Ovary (tissue), 3 donors: ENCODE results near the gene CCRL2.

Source experiments
- EP300 ChIP-seq: sonication (generic); formaldehyde crosslinking; IDR thresholded peaks from one replicate; pipeline ENCODE4 v1.6.1; 2017; ENCODE audit warnings: antibody characterized with exemption
- POLR2A ChIP-seq: fragments of 450-650 bp; IDR thresholded peaks from one replicate; pipeline ENCODE4 v1.6.1; 2017; ENCODE audit warnings: antibody characterized with exemption, mild to moderate bottlenecking, moderate library complexity
- TF ChIP-seq, protein P1 (sequence below), 3 donors: fragments of 450-650 bp in 2 of 3; fragments of 200-600 bp in 1 of 3; IDR thresholded peaks; one replicate each; pipeline versions ENCODE4 v1.5.1 to v1.8.0; 2016 to 2022; ENCODE audit warnings: antibody characterized with exemption in 3 of 3, mild to moderate bottlenecking in 1 of 3
- donor health status: DM: no; HTN: no; CAD: no.

DNA sequence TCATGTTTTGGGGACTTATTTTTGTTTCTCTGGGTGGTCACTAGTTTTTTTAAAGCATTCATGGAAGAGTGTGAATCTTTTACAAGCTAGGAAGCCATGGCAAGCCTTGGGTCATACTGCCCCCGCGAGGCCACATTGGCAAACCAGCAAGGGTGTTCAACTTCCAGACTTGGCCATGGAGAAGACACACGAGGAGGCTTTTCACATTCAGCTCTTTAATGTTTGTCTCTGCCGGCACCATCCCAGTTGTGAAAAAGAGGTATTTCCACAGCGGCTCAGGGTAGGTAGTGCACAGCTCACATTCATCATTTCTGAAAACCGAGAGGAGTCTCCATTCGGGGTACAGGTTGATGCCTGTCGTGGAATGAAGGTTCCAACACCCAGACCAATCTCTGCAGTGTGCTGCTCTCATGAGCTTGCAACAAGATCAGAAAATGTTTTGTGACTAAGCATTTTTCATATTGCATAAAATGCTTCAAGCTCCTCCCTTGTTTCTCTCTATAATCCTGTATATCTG is 28.6 kb upstream of the CCRL2 start:
- TF ChIP-seq, protein P1, sequence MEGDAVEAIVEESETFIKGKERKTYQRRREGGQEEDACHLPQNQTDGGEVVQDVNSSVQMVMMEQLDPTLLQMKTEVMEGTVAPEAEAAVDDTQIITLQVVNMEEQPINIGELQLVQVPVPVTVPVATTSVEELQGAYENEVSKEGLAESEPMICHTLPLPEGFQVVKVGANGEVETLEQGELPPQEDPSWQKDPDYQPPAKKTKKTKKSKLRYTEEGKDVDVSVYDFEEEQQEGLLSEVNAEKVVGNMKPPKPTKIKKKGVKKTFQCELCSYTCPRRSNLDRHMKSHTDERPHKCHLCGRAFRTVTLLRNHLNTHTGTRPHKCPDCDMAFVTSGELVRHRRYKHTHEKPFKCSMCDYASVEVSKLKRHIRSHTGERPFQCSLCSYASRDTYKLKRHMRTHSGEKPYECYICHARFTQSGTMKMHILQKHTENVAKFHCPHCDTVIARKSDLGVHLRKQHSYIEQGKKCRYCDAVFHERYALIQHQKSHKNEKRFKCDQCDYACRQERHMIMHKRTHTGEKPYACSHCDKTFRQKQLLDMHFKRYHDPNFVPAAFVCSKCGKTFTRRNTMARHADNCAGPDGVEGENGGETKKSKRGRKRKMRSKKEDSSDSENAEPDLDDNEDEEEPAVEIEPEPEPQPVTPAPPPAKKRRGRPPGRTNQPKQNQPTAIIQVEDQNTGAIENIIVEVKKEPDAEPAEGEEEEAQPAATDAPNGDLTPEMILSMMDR (IDR thresholded peaks at IDR 0.05), result no peak
- TF ChIP-seq POLR2A, result no peak
- no peak for TF ChIP-seq EP300
